HepG2 (cell line): ENCODE data around the gene ADAMTS2.

ENCODE experiments used
- ATM ChIP-seq: fragments of 450-650 bp; IDR thresholded peaks from 2 replicates; pipeline ENCODE4 v1.7.1; 2017; ENCODE audit warnings: mild to moderate bottlenecking, borderline replicate concordance
- DPF2 ChIP-seq: sonication (generic); formaldehyde crosslinking; IDR thresholded peaks from 2 replicates; pipeline ENCODE4 v1.4.0; 2020; ENCODE audit warnings: mild to moderate bottlenecking, low read depth, missing genetic modification reagents, borderline replicate concordance
- NFE2L1 ChIP-seq: sonication (generic); formaldehyde crosslinking; IDR thresholded peaks from 2 replicates; pipeline ENCODE4 v1.4.0; 2020; ENCODE audit warnings: missing genetic modification reagents, mild to moderate bottlenecking, borderline replicate concordance
- TRIM24 ChIP-seq: sonication (generic); formaldehyde crosslinking; IDR thresholded peaks from 2 replicates; pipeline ENCODE4 v1.8.0; 2022; ENCODE audit warnings: mild to moderate bottlenecking, missing genetic modification reagents
- YY1 ChIP-seq: IDR thresholded peaks from 2 replicates; pipeline ENCODE4 v1.6.1; 2011; ENCODE audit warnings: low read length, low read depth, moderate library complexity, mild to moderate bottlenecking; ENCODE audit not compliant: insufficient read depth, insufficient replicate concordance
- ZFX ChIP-seq: sonication (generic); formaldehyde crosslinking; IDR thresholded peaks from 2 replicates; pipeline ENCODE4 v1.4.0; 2020; ENCODE audit warnings: mild to moderate bottlenecking, low read depth, missing genetic modification reagents, moderate library complexity
- ZNF326 ChIP-seq: sonication (generic); formaldehyde crosslinking; IDR thresholded peaks from 2 replicates; pipeline ENCODE4 v1.4.0; 2020; ENCODE audit warnings: missing genetic modification reagents, borderline replicate concordance
- ZNF747 ChIP-seq: sonication (generic); formaldehyde crosslinking; IDR thresholded peaks from 2 replicates; pipeline ENCODE4 v1.8.1; 2023; ENCODE audit warnings: missing genetic modification reagents, mild to moderate bottlenecking, borderline replicate concordance

DNA sequence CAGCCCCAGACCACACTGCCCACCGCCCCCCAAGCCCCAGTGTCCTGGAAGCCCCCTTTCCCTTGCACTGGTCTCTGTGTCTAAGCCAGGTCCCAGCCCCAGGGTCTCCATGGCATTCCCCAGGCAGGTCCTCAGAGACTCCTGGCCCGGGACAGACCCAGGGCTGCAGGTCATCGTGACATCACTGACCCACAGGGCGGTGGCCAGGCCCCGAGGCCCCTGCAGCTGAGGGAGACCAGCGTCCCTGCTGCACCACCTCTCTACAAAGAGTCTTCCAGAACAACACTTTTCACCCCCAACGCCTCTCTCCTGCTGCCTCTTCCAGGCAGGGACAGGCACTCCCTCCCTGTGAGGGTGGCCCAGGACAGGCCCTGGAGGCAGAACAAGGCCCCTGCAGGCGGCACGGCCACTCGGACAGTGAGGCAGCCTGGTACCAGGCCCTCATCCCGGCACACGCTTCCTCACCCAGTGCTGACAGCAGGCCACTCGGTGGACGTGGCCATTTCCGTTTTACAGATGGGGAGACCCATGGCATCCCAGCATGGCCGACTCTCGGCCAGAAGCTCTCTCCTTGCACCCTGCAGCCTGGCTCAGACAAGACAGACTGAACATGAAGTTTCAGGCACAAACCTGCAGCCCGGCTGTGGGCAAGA is 136.4 kb downstream of the ADAMTS2 start:
- no peak for TF ChIP-seq ZNF747 (CRISPR knock-in tag)
- TF ChIP-seq TRIM24 (CRISPR knock-in tag) = no peak
- no peak for TF ChIP-seq ZNF326 (CRISPR knock-in tag)
- TF ChIP-seq YY1 = no peak
- TF ChIP-seq DPF2 (CRISPR knock-in tag) = no peak
- no peak for TF ChIP-seq NFE2L1 (CRISPR knock-in tag)
- TF ChIP-seq ATM = no peak
- no peak for TF ChIP-seq ZFX (CRISPR knock-in tag)
